Measurements from ENCODE around the gene SH3BP4. TPM values are rescaled to one million over a fixed set of nuclear protein-coding genes. Genes with fewer than 3 reads are reported as not detected.
"Not testable (repeated sequence)": the region's sequence is repeated elsewhere in the genome, so short reads cannot be mapped to it uniquely, and the experiment has no call there.

The SH3BP4 gene
- total RNA-seq, 1 donor from 2014 or later = 37.1 TPM

GRCh38 chr2:235056768-235057167 is 105.0 kb downstream of the SH3BP4 start:
- Mint-ChIP-seq H3K9me3 (no peaks in the 10 kb centered on the region), H3K4me3 (no peak overlapping the region), H3K27me3 (ENCODE audit: low read depth) (no peaks in the 10 kb centered on the region), H3K36me3 (ENCODE audit: low read depth) (peaks cover 17% of the 10 kb centered on the region), H3K27ac (ENCODE audit: unreplicated experiment) (no peak overlapping the region), H3K4me1 (peaks cover 29% of the 10 kb centered on the region)
- DNase-seq (ENCODE audit: low read depth, low spot score) = no peak
- TF ChIP-seq CTCF (conservative IDR thresholded peaks at IDR 0.05) = no peak

- Mint-ChIP-seq H3K36me3 (ENCODE audit: low read depth) (peaks cover 13% of the 10 kb centered on the region), H3K4me1 (peaks cover 24% of the 10 kb centered on the region)
- H3K9me3 Mint-ChIP-seq; DNase-seq (ENCODE audit: low read depth, low spot score); H3K27me3 Mint-ChIP-seq (ENCODE audit: low read depth); H3K27ac Mint-ChIP-seq (ENCODE audit: unreplicated experiment); H3K4me3 Mint-ChIP-seq: not testable (repeated sequence)
These were observed 105.8 kb downstream of the SH3BP4 start for GRCh38 chr2:235057616-235058015.

GRCh38 chr2:235059161-235059560 is 107.3 kb downstream of the SH3BP4 start:
- no peak for TF ChIP-seq CTCF (conservative IDR thresholded peaks at IDR 0.05)
- Mint-ChIP-seq H3K9me3 (no peaks in the 10 kb centered on the region), H3K36me3 (ENCODE audit: low read depth) (peaks cover 11% of the 10 kb centered on the region), H3K4me3 (no peak overlapping the region), H3K27ac (ENCODE audit: unreplicated experiment) (no peak overlapping the region), H3K27me3 (ENCODE audit: low read depth) (no peaks in the 10 kb centered on the region), H3K4me1 (peaks cover 23% of the 10 kb centered on the region)
- no peak for DNase-seq (ENCODE audit: low read depth, low spot score)

- Mint-ChIP-seq H3K36me3 (ENCODE audit: low read depth) (peaks cover 3% of the 10 kb centered on the region), H3K4me1 (peaks cover 29% of the 10 kb centered on the region), H3K9me3 (no peaks in the 10 kb centered on the region), H3K27me3 (ENCODE audit: low read depth) (no peaks in the 10 kb centered on the region), H3K27ac (ENCODE audit: unreplicated experiment) (no peak overlapping the region), H3K4me3 (no peak overlapping the region)
- DNase-seq (ENCODE audit: low read depth, low spot score) = no peak
- no peak for TF ChIP-seq CTCF (conservative IDR thresholded peaks at IDR 0.05)
These were observed 109.8 kb downstream of the SH3BP4 start for GRCh38 chr2:235061656-235062055.

- no peak for TF ChIP-seq CTCF (conservative IDR thresholded peaks at IDR 0.05)
- H3K4me3 Mint-ChIP-seq = no peak overlapping the region
- H3K9me3 Mint-ChIP-seq = no peaks in the 10 kb centered on the region
- peaks cover 29% of the 10 kb centered on the region for H3K4me1 Mint-ChIP-seq
- peaks cover 3% of the 10 kb centered on the region for H3K36me3 Mint-ChIP-seq (ENCODE audit: low read depth)
- no peak for DNase-seq (ENCODE audit: low read depth, low spot score)
- no peak overlapping the region for H3K27ac Mint-ChIP-seq (ENCODE audit: unreplicated experiment)
- no peaks in the 10 kb centered on the region for H3K27me3 Mint-ChIP-seq (ENCODE audit: low read depth)
These were observed 111.7 kb downstream of the SH3BP4 start for GRCh38 chr2:235063471-235063961.

- Mint-ChIP-seq H3K27ac (ENCODE audit: unreplicated experiment) (no peak overlapping the region), H3K36me3 (ENCODE audit: low read depth) (no peaks in the 10 kb centered on the region), H3K4me1 (peaks cover 30% of the 10 kb centered on the region), H3K9me3 (no peaks in the 10 kb centered on the region), H3K4me3 (no peak overlapping the region), H3K27me3 (ENCODE audit: low read depth) (no peaks in the 10 kb centered on the region)
- TF ChIP-seq CTCF (conservative IDR thresholded peaks at IDR 0.05) = no peak
- no peak for DNase-seq (ENCODE audit: low read depth, low spot score)
These were observed 113.2 kb downstream of the SH3BP4 start for GRCh38 chr2:235064976-235065375.

Data from neural crest cell (in vitro differentiated cells).